Endodermal cell (in vitro differentiated cells): ENCODE data around the gene ANKEF1. TPM values are rescaled to one million over a fixed set of nuclear protein-coding genes. Genes with fewer than 3 reads are reported as not detected.

Experiments used
- DNase-seq: peaks from one replicate; pipeline ENCODE4 v3.0.0-alpha.2; 2017
- H3K27ac ChIP-seq: 2 replicates; pipeline ENCODE4 v1.5.1; 2013; ENCODE audit warnings: mild to moderate bottlenecking, low read depth, low read length, moderate library complexity
- H3K27me3 ChIP-seq: 2 replicates; pipeline ENCODE4 v1.6.1; 2013; ENCODE audit warnings: mild to moderate bottlenecking, low read length, moderate library complexity; ENCODE audit not compliant: insufficient read depth, control insufficient read depth, poor library complexity, severe bottlenecking
- H3K36me3 ChIP-seq: 2 replicates; pipeline ENCODE4 v1.7.0; 2013; ENCODE audit warnings: mild to moderate bottlenecking, low read length, moderate library complexity; ENCODE audit not compliant: control insufficient read depth, insufficient read depth
- H3K4me1 ChIP-seq: one replicate; pipeline ENCODE4 v1.7.0; 2013; ENCODE audit warnings: low read length; ENCODE audit not compliant: control insufficient read depth, insufficient read depth
- H3K4me3 ChIP-seq: 2 replicates; pipeline ENCODE4 v1.5.1; 2013; ENCODE audit warnings: mild to moderate bottlenecking, low read length, moderate library complexity
- H3K9ac ChIP-seq: 2 replicates; pipeline ENCODE4 v1.6.1; 2013; ENCODE audit warnings: mild to moderate bottlenecking, low read length, moderate library complexity; ENCODE audit not compliant: poor library complexity, severe bottlenecking; ENCODE audit errors: extremely low read depth
- H3K9me3 ChIP-seq: 2 replicates; pipeline ENCODE4 v1.6.1; 2013; ENCODE audit warnings: mild to moderate bottlenecking, low read length, moderate library complexity; ENCODE audit not compliant: control insufficient read depth
- H3K27ac Mint-ChIP-seq: 2 replicates; pipeline ENCODE4 v1.8.0; 2020; ENCODE audit warnings: mixed read lengths
- H3K27me3 Mint-ChIP-seq: 2 replicates; pipeline ENCODE4 v1.8.0; 2021; ENCODE audit warnings: mild to moderate bottlenecking, mixed read lengths; ENCODE audit not compliant: insufficient read depth
- H3K36me3 Mint-ChIP-seq: 2 replicates; pipeline ENCODE4 v1.8.0; 2020; ENCODE audit warnings: low read depth, mixed read lengths
- H3K4me1 Mint-ChIP-seq: 2 replicates; pipeline ENCODE4 v1.8.0; 2020; ENCODE audit warnings: mixed read lengths
- H3K4me3 Mint-ChIP-seq: 2 replicates; pipeline ENCODE4 v1.8.0; 2020; ENCODE audit warnings: mild to moderate bottlenecking, moderate library complexity, mixed read lengths
- H3K9me3 Mint-ChIP-seq: 2 replicates; pipeline ENCODE4 v1.8.0; 2020; ENCODE audit warnings: mild to moderate bottlenecking, mixed read lengths
- CTCF ChIP-seq: fragments of 200-600 bp; sonication (generic); conservative IDR thresholded peaks from 2 replicates; pipeline ENCODE4 v1.5.0; 2021; ENCODE audit warnings: antibody characterized with exemption, mild to moderate bottlenecking
- WGBS, 2 experiments: methylation state at CpG; one replicate each; pipeline versions ENCODE4 v1.1.5 to v1.1.7; 2013; ENCODE audit warnings: missing lambda C conversion rate in 2 of 2, mixed read lengths in 1 of 2; ENCODE audit not compliant: insufficient coverage in 1 of 2, insufficient read length in 1 of 2; 5-methylcytosine and 5-hydroxymethylcytosine counted together
- total RNA-seq, 2 donors: library from RNA; stranded (reverse); fragmentation: NEBNext Ultra II Directional in 1 of 2; extraction: Animal tissue kit (Norgen Biotek cat#: 25700) in 1 of 2; gene quantifications; 2 replicates in 1 of 2; 3 replicates in 1 of 2; pipeline ENCODE4 v1.2.1, GENCODE V29; 2021

ANKEF1 gene
- total RNA-seq, 2 donors from 2014 or later, result 8.8 to 13.1 TPM

DNA sequence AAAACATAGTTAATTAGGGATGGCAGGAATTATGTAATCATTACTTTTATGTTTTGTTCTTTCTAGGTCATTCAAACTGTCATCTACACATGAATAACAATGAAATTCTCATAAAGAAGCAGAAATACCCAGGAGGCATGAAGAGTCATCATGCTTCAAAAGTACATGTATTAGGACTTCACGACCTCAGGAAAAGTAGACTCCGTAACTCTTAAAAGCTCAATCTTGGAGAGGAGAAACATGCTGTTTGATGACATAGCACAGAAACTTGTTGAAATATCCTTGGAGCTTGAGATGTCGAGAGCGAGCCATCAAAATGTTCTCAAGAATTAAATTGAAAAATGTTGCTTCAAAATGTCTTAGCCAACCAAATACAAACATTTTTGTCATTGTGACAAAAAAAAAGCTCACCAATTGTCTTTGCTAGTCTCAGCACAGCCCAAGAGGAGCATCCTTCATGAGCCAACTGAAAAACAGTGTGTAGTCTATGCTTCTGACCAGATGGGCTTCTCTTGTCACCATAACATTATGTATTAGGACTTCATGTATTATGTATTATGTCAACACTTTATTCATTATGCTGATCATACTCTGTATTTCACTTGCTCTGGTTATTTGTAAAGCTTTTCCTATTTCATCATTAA, 28.2 kb upstream of the ANKEF1 start:
- H3K27ac Mint-ChIP-seq, result no peak overlapping the region
- peaks cover 25% of the 10 kb centered on the region for H3K4me1 Mint-ChIP-seq
- Histone ChIP-seq H3K36me3 (no peaks in the 10 kb centered on the region), H3K9me3 (no peaks in the 10 kb centered on the region), H3K27me3 (no peaks in the 10 kb centered on the region), H3K9ac (no peak overlapping the region), H3K4me3 (no peak overlapping the region), H3K4me1 (peaks cover 10% of the 10 kb centered on the region), H3K27ac (no peak overlapping the region)
- H3K9me3 Mint-ChIP-seq, result no peaks in the 10 kb centered on the region
- H3K27me3 Mint-ChIP-seq, result peaks cover 3% of the 10 kb centered on the region
- DNase-seq, result no peak
- H3K4me3 Mint-ChIP-seq, result no peak overlapping the region
- no peaks in the 10 kb centered on the region for H3K36me3 Mint-ChIP-seq
- 92 to 97% methylated on average over 4 of the region's 4 CpGs for WGBS, 2 experiments
- no peak for TF ChIP-seq CTCF

DNA sequence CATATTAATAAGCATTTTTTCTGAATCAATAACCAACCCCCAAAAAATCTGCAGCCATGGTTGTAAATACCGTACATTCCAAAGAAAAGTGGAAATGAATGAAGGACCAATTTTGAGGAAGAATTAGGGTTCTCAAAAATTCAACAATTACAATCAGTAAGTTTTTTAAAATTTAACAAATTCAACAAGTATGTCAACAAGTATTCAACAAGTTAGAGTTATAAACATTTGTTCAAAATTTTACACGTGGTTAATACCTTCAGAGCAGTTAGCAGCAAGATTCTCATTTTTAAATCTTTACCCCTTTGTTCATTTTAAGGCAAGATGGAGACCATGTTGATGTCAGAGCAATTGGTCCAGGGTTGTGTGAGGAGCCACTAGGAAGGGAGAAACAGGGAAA, 27.6 kb upstream of the ANKEF1 start:
- Mint-ChIP-seq H3K27me3 (peaks cover 3% of the 10 kb centered on the region), H3K9me3 (no peaks in the 10 kb centered on the region)

DNA sequence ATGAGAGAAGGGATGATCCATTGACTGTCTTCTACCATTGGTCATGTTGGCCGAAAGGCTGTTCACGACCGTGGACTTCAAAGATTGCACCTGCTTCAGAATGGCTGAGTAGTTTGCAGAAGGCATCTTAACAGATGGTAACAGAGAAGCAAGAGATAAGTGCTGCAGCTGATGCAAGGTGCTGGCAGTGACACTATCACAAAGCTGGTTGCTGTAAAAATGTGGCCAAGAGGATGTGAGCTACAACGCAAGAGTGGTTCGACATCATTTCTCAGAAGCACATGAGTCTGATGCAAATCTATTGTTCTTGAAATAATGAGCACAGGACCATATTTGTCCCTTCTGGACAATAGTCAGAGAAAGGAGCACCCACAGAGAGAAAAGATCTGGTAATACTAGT, 27.0 kb upstream of the ANKEF1 start:
- H3K27me3 Mint-ChIP-seq, result peaks cover 3% of the 10 kb centered on the region
- no peaks in the 10 kb centered on the region for H3K9me3 Mint-ChIP-seq
- Histone ChIP-seq H3K9ac (no peak overlapping the region), H3K9me3 (no peaks in the 10 kb centered on the region), H3K4me3 (no peak overlapping the region), H3K4me1 (peaks cover 10% of the 10 kb centered on the region), H3K36me3 (no peaks in the 10 kb centered on the region), H3K27me3 (no peaks in the 10 kb centered on the region), H3K27ac (no peak overlapping the region)
- no peak overlapping the region for H3K4me3 Mint-ChIP-seq
- WGBS, 2 experiments, result 95 to 97% methylated on average over 5 of the region's 5 CpGs
- H3K36me3 Mint-ChIP-seq, result no peaks in the 10 kb centered on the region
- H3K27ac Mint-ChIP-seq, result no peak overlapping the region
- DNase-seq, result no peak
- H3K4me1 Mint-ChIP-seq, result peaks cover 25% of the 10 kb centered on the region
- TF ChIP-seq CTCF, result no peak

More for the DNA sequence above, 27.6 kb upstream of the ANKEF1 start:
- H3K9ac ChIP-seq, result no peak overlapping the region
- WGBS, 2 experiments, result 76% methylated on average over 2 of the region's 2 CpGs; no CpG with 5 or more reads in 1 of the 2 experiments
- no peaks in the 10 kb centered on the region for H3K9me3 ChIP-seq
- H3K36me3 ChIP-seq, result no peaks in the 10 kb centered on the region
- Mint-ChIP-seq H3K27ac (no peak overlapping the region), H3K4me3 (no peak overlapping the region), H3K36me3 (no peaks in the 10 kb centered on the region), H3K4me1 (peaks cover 25% of the 10 kb centered on the region)
- H3K4me1 ChIP-seq, result peaks cover 10% of the 10 kb centered on the region
- no peak overlapping the region for H3K27ac ChIP-seq
- DNase-seq, result no peak
- no peaks in the 10 kb centered on the region for H3K27me3 ChIP-seq
- no peak overlapping the region for H3K4me3 ChIP-seq
- no peak for TF ChIP-seq CTCF
